HepG2 (cell line): ENCODE measurements around the gene LTA4H. TPM values are rescaled to one million over a fixed set of nuclear protein-coding genes. Genes with fewer than 3 reads are reported as not detected.

ENCODE experiments used
- DMAP1 ChIP-seq: IDR thresholded peaks from 2 replicates; pipeline ENCODE4 v1.6.1; 2016
- GPBP1L1 ChIP-seq: sonication (generic); formaldehyde crosslinking; IDR thresholded peaks from 2 replicates; pipeline ENCODE4 v1.5.0; 2020; ENCODE audit warnings: mild to moderate bottlenecking, missing genetic modification reagents
- IRF2 ChIP-seq: IDR thresholded peaks from 2 replicates; pipeline ENCODE4 v1.6.1; 2018; ENCODE audit warnings: missing genetic modification reagents, missing compliant biosample characterization
- PREB ChIP-seq: sonication (generic); formaldehyde crosslinking; IDR thresholded peaks from 2 replicates; pipeline ENCODE4 v1.4.0; 2020; ENCODE audit warnings: missing genetic modification reagents
- RFXAP ChIP-seq: sonication (generic); formaldehyde crosslinking; IDR thresholded peaks from 2 replicates; pipeline ENCODE4 v1.4.0; 2020; ENCODE audit warnings: missing genetic modification reagents, borderline replicate concordance
- SNAPC2 ChIP-seq: sonication (generic); formaldehyde crosslinking; IDR thresholded peaks from 2 replicates; pipeline ENCODE4 v1.8.1; 2022; ENCODE audit warnings: mild to moderate bottlenecking, missing genetic modification reagents
- SNAPC5 ChIP-seq: sonication (generic); formaldehyde crosslinking; IDR thresholded peaks from 2 replicates; pipeline ENCODE4 v1.8.1; 2023; ENCODE audit warnings: mild to moderate bottlenecking, missing genetic modification reagents, borderline replicate concordance
- SP4 ChIP-seq: sonication (generic); formaldehyde crosslinking; IDR thresholded peaks from 2 replicates; pipeline ENCODE4 v1.8.1; 2023; ENCODE audit warnings: mild to moderate bottlenecking, missing genetic modification reagents
- STAG1 ChIP-seq: sonication (generic); formaldehyde crosslinking; IDR thresholded peaks from 2 replicates; pipeline ENCODE4 v1.4.0; 2020; ENCODE audit warnings: missing genetic modification reagents
- YEATS2 ChIP-seq: sonication (generic); formaldehyde crosslinking; IDR thresholded peaks from 2 replicates; pipeline ENCODE4 v1.4.0; 2020; ENCODE audit warnings: missing genetic modification reagents, borderline replicate concordance
- ZBTB20 ChIP-seq: sonication (generic); formaldehyde crosslinking; IDR thresholded peaks from 2 replicates; pipeline ENCODE4 v1.8.1; 2023; ENCODE audit warnings: missing genetic modification reagents, low read depth, mild to moderate bottlenecking, borderline replicate concordance
- ZBTB37 ChIP-seq: sonication (generic); formaldehyde crosslinking; IDR thresholded peaks from 2 replicates; pipeline ENCODE4 v1.4.0; 2020; ENCODE audit warnings: mild to moderate bottlenecking, missing genetic modification reagents
- ZFP36L1 ChIP-seq: sonication (generic); formaldehyde crosslinking; IDR thresholded peaks from 2 replicates; pipeline ENCODE4 v1.8.0; 2022; ENCODE audit warnings: mild to moderate bottlenecking, missing genetic modification reagents, moderate library complexity
- ZNF276 ChIP-seq: sonication (generic); formaldehyde crosslinking; IDR thresholded peaks from 2 replicates; pipeline ENCODE4 v1.4.0; 2020; ENCODE audit warnings: mild to moderate bottlenecking, low read depth, missing genetic modification reagents
- ZNF414 ChIP-seq: sonication (generic); formaldehyde crosslinking; IDR thresholded peaks from 2 replicates; pipeline ENCODE4 v1.5.0; 2020; ENCODE audit warnings: missing genetic modification reagents
- ZNF512 ChIP-seq: sonication (generic); formaldehyde crosslinking; IDR thresholded peaks from 2 replicates; pipeline ENCODE4 v1.4.0; 2020; ENCODE audit warnings: mild to moderate bottlenecking, missing genetic modification reagents
- ZNF644 ChIP-seq: IDR thresholded peaks from 2 replicates; pipeline ENCODE4 v1.6.1; 2016; ENCODE audit warnings: low read depth
- ZNF740 ChIP-seq: sonication (generic); formaldehyde crosslinking; IDR thresholded peaks from 2 replicates; pipeline ENCODE4 v1.4.0; 2020; ENCODE audit warnings: missing genetic modification reagents
- ZNF766 ChIP-seq: sonication (generic); formaldehyde crosslinking; IDR thresholded peaks from 2 replicates; pipeline ENCODE4 v1.5.0; 2020; ENCODE audit warnings: missing genetic modification reagents, borderline replicate concordance
- ZNF800 ChIP-seq: sonication (generic); formaldehyde crosslinking; IDR thresholded peaks from 2 replicates; pipeline ENCODE4 v1.4.0; 2020; ENCODE audit warnings: missing genetic modification reagents
- polyA plus RNA-seq, 8 experiments: library from polyadenylated mRNA; depleted of rRNA in 3 of 8; stranded (reverse) in 7 of 8; unstranded in 1 of 8; fragments of >200 nt; fragmentation: Illumina TruSeq in 4 of 8; extraction: Trizol in 4 of 8; gene quantifications; 2 replicates each; pipeline versions ENCODE4 v1.2.1 to v1.2.3, GENCODE V29; 2011 to 2016; ENCODE audit warnings: low read depth in 4 of 8, missing spikeins in 1 of 8, mixed read lengths in 1 of 8; ENCODE audit not compliant: insufficient read depth in 1 of 8
- total RNA-seq, 5 experiments: library from RNA; depleted of rRNA; stranded (reverse); fragments of >200 nt; fragmentation: Illumina TruSeq; extraction: Trizol; gene quantifications; 2 replicates each; pipeline ENCODE4 v1.2.3, GENCODE V29; 2016; ENCODE audit warnings: low read depth in 1 of 5

LTA4H gene
- total and polyA plus RNA-seq, 2 of the 13 experiments (the other 11 are each of a cell fraction or from before 2014, with no cell fraction given): 87.5 to 90.4 TPM

GRCh38 chr12:95974358-95974757 is 61.0 kb downstream of the LTA4H start (continued):
- TF ChIP-seq ZNF512 (CRISPR knock-in tag) (no peak), STAG1 (CRISPR knock-in tag) (no peak), SNAPC2 (peak; percentile 72; the same call in 1 of the 2 replicates), YEATS2 (no peak), IRF2 (CRISPR knock-in tag) (peak; percentile 78), ZBTB20 (CRISPR knock-in tag) (peak; percentile 97; the same call in 1 of the 2 replicates), ZNF800 (CRISPR knock-in tag) (peak; percentile 33; the same call in 1 of the 2 replicates), ZNF414 (CRISPR knock-in tag) (no peak), ZNF766 (CRISPR knock-in tag) (no peak), SP4 (CRISPR knock-in tag) (no peak), RFXAP (CRISPR knock-in tag) (no peak), DMAP1 (CRISPR knock-in tag) (no peak), ZFP36L1 (0 out of 2 replicates have a peak, but pooled peaks have one; percentile 27), GPBP1L1 (CRISPR knock-in tag) (no peak), ZNF276 (CRISPR knock-in tag) (no peak), SNAPC5 (no peak), ZNF644 (CRISPR knock-in tag) (no peak), PREB (CRISPR knock-in tag) (no peak), ZNF740 (no peak), ZBTB37 (no peak)
